ENCODE results near the gene TTLL12.

- TF ChIP-seq EZH2 (IDR thresholded peaks at IDR 0.05; ENCODE audit: insufficient read depth, poor library complexity, severe bottlenecking) (no peak), EZH2phosphoT487 (IDR thresholded peaks at IDR 0.05; ENCODE audit: insufficient read depth, low read depth) (no peak)
Measured at GRCh38 chr22:43171607-43172006, 15.3 kb downstream of the TTLL12 start.
